Kasumi-1 (cell line): Measurements from ENCODE around the gene NCKAP5.

ENCODE experiments used
- DNase-seq, 2 experiments: peaks; one replicate each; lab custom pipeline; 2025; lab: John Stamatoyannopoulos, UW

NCKAP5 gene

GRCh38 chr2:132991471-132992045 lies 576.7 kb downstream of the NCKAP5 start:
- DNase-seq: no peak

- no peak for DNase-seq
Observed at GRCh38 chr2:132984731-132985130, 583.5 kb downstream of the NCKAP5 start.

- DNase-seq: no peak
Observed at GRCh38 chr2:132980304-132980703, 588.0 kb downstream of the NCKAP5 start.

- DNase-seq: no peak
Observed at GRCh38 chr2:132979339-132980093, 588.7 kb downstream of the NCKAP5 start.

GRCh38 chr2:132978840-132979239 lies 589.4 kb downstream of the NCKAP5 start:
- DNase-seq: no peak

- DNase-seq: no peak
Observed at GRCh38 chr2:132977812-132978529, 590.3 kb downstream of the NCKAP5 start.

GRCh38 chr2:132975193-132976105 lies 592.8 kb downstream of the NCKAP5 start:
- DNase-seq: no peak

- no peak for DNase-seq
Observed at GRCh38 chr2:132974467-132975095, 593.7 kb downstream of the NCKAP5 start.

GRCh38 chr2:132971310-132972061 lies 596.8 kb downstream of the NCKAP5 start:
- no peak for DNase-seq

GRCh38 chr2:132969371-132969985 lies 598.8 kb downstream of the NCKAP5 start:
- no peak for DNase-seq

GRCh38 chr2:132965460-132965859 lies 602.8 kb downstream of the NCKAP5 start:
- DNase-seq: no peak

- DNase-seq: no peak
Observed at GRCh38 chr2:132963161-132963560, 605.1 kb downstream of the NCKAP5 start.

- DNase-seq: no peak
Observed at GRCh38 chr2:132958887-132959286, 609.4 kb downstream of the NCKAP5 start.

GRCh38 chr2:132955871-132956615 lies 612.2 kb downstream of the NCKAP5 start:
- DNase-seq: no peak

GRCh38 chr2:132953771-132954170 lies 614.5 kb downstream of the NCKAP5 start:
- DNase-seq: no peak

- DNase-seq: no peak
Observed at GRCh38 chr2:132951008-132951714, 617.1 kb downstream of the NCKAP5 start.

- no peak for DNase-seq
Observed at GRCh38 chr2:132949108-132949507, 619.2 kb downstream of the NCKAP5 start.

- no peak for DNase-seq
Observed at GRCh38 chr2:132948211-132948610, 620.1 kb downstream of the NCKAP5 start.

- DNase-seq: no peak
Observed at GRCh38 chr2:132943829-132944228, 624.4 kb downstream of the NCKAP5 start.
